ACC112 (cell line): ENCODE results near the gene BCL2L12.
"Not testable (repeated sequence)": the region's sequence is repeated elsewhere in the genome, so short reads cannot be mapped to it uniquely, and the experiment has no call there.

Experiments used
- H2AFZ ChIP-seq: fragments of 200-600 bp; sonication (generic); one replicate; pipeline ENCODE4 v1.6.0; 2017; ENCODE audit warnings: antibody characterized with exemption, low read length; ENCODE audit not compliant: unreplicated experiment
- H3K27ac ChIP-seq: fragments of 200-600 bp; sonication (generic); 2 replicates; pipeline ENCODE4 v1.5.1; 2014; ENCODE audit warnings: low read depth, mild to moderate bottlenecking, antibody characterized with exemption, low read length, moderate library complexity
- H3K27me3 ChIP-seq: fragments of 200-600 bp; sonication (generic); 2 replicates; pipeline ENCODE4 v1.6.1; 2014; ENCODE audit warnings: mild to moderate bottlenecking, antibody characterized with exemption, low read length, moderate library complexity, mixed read lengths; ENCODE audit not compliant: insufficient read depth
- H3K36me3 ChIP-seq: fragments of 200-600 bp; sonication (generic); 2 replicates; pipeline ENCODE4 v1.6.1; 2016; ENCODE audit warnings: mild to moderate bottlenecking, antibody characterized with exemption, low read length, moderate library complexity, mixed read lengths; ENCODE audit not compliant: insufficient read depth
- H3K4me1 ChIP-seq: fragments of 200-600 bp; sonication (generic); one replicate; pipeline ENCODE4 v1.6.1; 2016; ENCODE audit warnings: low read length, mixed read lengths; ENCODE audit not compliant: insufficient read depth, unreplicated experiment, control insufficient read depth
- H3K4me3 ChIP-seq: fragments of 200-600 bp; sonication (generic); 2 replicates; pipeline ENCODE4 v1.5.1; 2014; ENCODE audit warnings: mild to moderate bottlenecking, low read depth, low read length
- H3K79me2 ChIP-seq: fragments of 200-600 bp; sonication (generic); one replicate; pipeline ENCODE4 v1.6.0; 2016; ENCODE audit warnings: low read length; ENCODE audit not compliant: control insufficient read depth, unreplicated experiment, insufficient read depth

The BCL2L12 gene

DNA sequence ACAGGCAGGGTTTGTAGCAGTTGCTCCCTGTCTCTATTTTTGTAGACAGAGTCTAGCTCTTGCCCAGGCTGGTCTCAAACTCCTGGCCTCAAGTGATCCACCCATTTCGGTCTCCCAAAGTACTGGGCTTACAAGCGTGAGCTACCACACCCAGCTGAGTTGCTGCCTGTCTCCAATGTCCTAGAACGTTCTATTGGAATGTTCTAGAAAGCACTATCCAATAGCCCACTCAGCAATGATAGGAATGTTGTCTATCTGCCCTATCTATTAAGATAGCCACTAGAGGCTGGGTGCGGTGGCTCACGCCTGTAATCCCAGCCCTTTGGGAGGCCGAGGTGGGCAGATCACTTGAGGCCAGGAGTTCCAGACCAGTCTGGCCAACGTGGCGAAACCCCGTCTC, 32.5 kb upstream of the BCL2L12 start:
- not testable (repeated sequence) for H3K27me3 ChIP-seq, H3K36me3 ChIP-seq, H3K79me2 ChIP-seq, H3K27ac ChIP-seq, H3K4me1 ChIP-seq, H2AFZ ChIP-seq, H3K4me3 ChIP-seq

- peaks cover 7% of the 10 kb centered on the region for H3K4me1 ChIP-seq
- peaks cover 13% of the 10 kb centered on the region for H3K79me2 ChIP-seq
- H3K27me3 ChIP-seq = no peaks in the 10 kb centered on the region
- no peak overlapping the region for H3K4me3 ChIP-seq
- no peak overlapping the region for H2AFZ ChIP-seq
- H3K27ac ChIP-seq = no peak overlapping the region
- peaks cover 5% of the 10 kb centered on the region; the same call in 1 of the 2 replicates for H3K36me3 ChIP-seq
Measured at GRCh38 chr19:49635530-49636232, 30.1 kb upstream of the BCL2L12 start.

- Histone ChIP-seq H3K4me1 (peaks cover 7% of the 10 kb centered on the region), H3K36me3 (peaks cover 5% of the 10 kb centered on the region; the same call in 1 of the 2 replicates), H3K79me2 (peaks cover 13% of the 10 kb centered on the region), H3K27me3 (no peaks in the 10 kb centered on the region), H3K27ac (no peak overlapping the region), H3K4me3 (no peak overlapping the region), H2AFZ (no peak overlapping the region)
Measured at GRCh38 chr19:49636233-49636932, 29.4 kb upstream of the BCL2L12 start.

DNA sequence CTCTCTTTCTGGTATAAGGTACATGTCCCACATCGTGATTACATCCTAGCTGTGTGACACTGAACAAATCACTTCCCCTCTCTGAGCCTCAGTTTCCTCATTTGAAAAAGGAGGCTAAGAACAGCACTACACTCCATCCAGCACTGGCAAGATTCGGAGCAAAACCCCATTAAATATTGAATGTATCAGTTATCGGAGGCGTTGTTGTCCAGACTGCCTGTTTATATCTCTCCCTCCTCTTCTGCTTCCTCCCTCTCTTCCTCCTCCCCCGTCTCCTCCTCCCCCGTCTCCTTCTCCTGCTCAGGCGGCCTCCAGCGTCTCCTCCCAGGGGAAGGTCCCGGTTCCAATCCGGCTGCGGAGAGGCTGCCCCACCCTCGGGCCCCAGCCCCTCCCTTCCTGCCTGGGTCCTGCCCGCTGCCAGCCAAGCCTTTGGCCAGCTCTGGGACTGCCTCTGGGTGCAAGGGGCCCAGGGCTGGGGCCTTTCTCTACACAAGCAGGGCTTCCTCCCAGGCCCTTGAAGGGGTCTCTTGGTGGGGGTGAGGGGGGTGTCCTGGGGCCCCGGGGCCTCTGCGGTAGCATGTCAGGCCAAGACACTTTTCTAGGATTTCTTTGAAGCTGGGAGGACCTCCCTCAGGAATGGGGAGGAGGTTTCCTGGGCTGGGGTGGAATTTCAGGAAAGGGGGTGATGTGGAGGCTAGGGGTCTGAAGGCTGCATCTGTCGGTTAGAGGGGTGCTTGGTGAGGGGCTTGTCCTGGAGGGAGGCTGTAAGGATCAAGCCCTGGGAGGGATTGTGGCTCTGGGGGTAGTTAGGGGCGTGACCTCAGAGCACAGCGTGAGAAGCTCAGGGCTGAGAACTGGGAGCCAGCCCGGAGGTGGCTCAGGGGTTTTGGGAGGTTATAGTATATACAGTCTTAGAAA, 27.7 kb upstream of the BCL2L12 start:
- H3K27ac ChIP-seq = peak overlapping the region; percentile 83
- H3K79me2 ChIP-seq = peaks cover 23% of the 10 kb centered on the region
- H3K36me3 ChIP-seq = peaks cover 5% of the 10 kb centered on the region; the same call in 1 of the 2 replicates
- peaks cover 9% of the 10 kb centered on the region for H3K4me1 ChIP-seq
- peak overlapping the region; percentile 95 for H3K4me3 ChIP-seq
- H3K27me3 ChIP-seq = no peaks in the 10 kb centered on the region
- no peak overlapping the region for H2AFZ ChIP-seq

GRCh38 chr19:49639401-49640112, 26.2 kb upstream of the BCL2L12 start:
- Histone ChIP-seq H3K4me3 (peak overlapping the region; percentile 95), H3K36me3 (peaks cover 5% of the 10 kb centered on the region; the same call in 1 of the 2 replicates), H3K27ac (peak overlapping the region; percentile 83), H3K79me2 (peaks cover 38% of the 10 kb centered on the region), H3K27me3 (no peaks in the 10 kb centered on the region), H3K4me1 (peaks cover 21% of the 10 kb centered on the region), H2AFZ (no peak overlapping the region)

DNA sequence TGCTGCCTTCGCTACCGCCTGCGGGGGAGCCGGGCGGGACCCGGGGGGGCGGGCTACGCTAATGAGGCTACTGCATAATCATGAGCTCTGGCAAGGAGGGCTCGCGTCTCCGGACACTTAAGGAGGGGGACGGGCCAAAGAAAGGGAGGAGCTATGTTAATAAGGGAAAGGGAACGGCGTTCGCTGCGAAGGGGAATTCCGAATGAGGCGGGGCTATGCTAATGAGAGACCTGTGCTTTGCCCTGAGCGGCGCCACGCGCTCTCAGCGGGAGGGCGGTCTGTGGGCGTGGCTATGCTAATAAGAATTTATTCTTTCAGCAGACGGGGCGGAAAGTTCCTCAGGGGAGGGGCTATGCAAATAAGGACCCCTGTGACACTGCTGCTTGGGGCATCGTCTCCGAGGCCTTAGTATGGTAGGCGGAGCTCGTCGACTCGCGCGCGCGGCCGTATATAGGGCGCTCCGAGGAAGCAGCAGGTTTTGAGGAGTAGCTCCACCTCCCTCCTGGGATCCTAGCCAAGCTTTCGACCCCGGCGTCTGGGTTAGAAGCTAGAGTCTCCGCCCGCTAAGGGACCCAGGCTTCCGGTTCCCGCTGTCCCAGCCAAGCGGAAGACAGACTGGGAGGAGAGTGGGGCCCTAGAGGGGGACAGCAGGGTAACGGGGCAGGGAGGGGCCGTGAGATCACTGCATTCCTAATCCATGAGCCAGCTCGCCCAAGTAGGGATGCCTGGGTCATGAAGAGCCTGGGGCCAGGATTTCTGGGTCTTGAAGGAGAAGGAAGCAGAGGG, 25.4 kb upstream of the BCL2L12 start, which contains the start of gene RRAS:
RRAS (minus strand) TSS at position 31 of the 786 bp plus-strand sequence. CDS start 45 bp downstream, outside the sequence.
- no peak within 1 kb of the TSS for H2AFZ ChIP-seq
- H3K27me3 ChIP-seq = no peaks in the 10 kb centered on the region

GRCh38 chr19:49641688-49642491, 23.8 kb upstream of the BCL2L12 start, which contains the start of gene SCAF1:
SCAF1 (plus strand) TSS chr19:49642209; CDS start chr19:49645027, 2,818 bp downstream.
- Histone ChIP-seq H3K79me2 (peaks cover 49% of the 10 kb centered on the region), H3K4me1 (peaks cover 21% of the 10 kb centered on the region), H2AFZ (no peak within 1 kb of the TSS), H3K27me3 (no peaks in the 10 kb centered on the region), H3K36me3 (no peaks in the 10 kb centered on the region), H3K4me3 (peak within 1 kb of the TSS; percentile 99), H3K27ac (peak within 1 kb of the TSS; percentile 100)

More for the DNA sequence above, 25.4 kb upstream of the BCL2L12 start, which contains the start of gene RRAS:
- Histone ChIP-seq H3K79me2 (peaks cover 45% of the 10 kb centered on the region), H3K4me3 (peak within 1 kb of the TSS; percentile 95), H3K27ac (peak within 1 kb of the TSS; percentile 100), H3K36me3 (no peaks in the 10 kb centered on the region), H3K4me1 (peaks cover 21% of the 10 kb centered on the region)

- no peaks in the 10 kb centered on the region for H3K27me3 ChIP-seq
- peaks cover 53% of the 10 kb centered on the region for H3K79me2 ChIP-seq
- peak overlapping the region; percentile 100 for H3K27ac ChIP-seq
- H2AFZ ChIP-seq = no peak overlapping the region
- H3K4me3 ChIP-seq = peak overlapping the region; percentile 99
- H3K36me3 ChIP-seq = no peaks in the 10 kb centered on the region
- peaks cover 21% of the 10 kb centered on the region for H3K4me1 ChIP-seq
Measured at GRCh38 chr19:49642492-49643035, 23.2 kb upstream of the BCL2L12 start.
